Putamen (tissue), 1 donor: ENCODE results near the gene ATXN1L.
"Not testable (repeated sequence)": the region's sequence is repeated elsewhere in the genome, so short reads cannot be mapped to it uniquely, and the experiment has no call there.

ENCODE experiments used
- DNase-seq: peaks from one replicate; pipeline ENCODE4 v3.0.0-alpha.2; 2016; ENCODE audit warnings: low spot score

ATXN1L gene

DNA sequence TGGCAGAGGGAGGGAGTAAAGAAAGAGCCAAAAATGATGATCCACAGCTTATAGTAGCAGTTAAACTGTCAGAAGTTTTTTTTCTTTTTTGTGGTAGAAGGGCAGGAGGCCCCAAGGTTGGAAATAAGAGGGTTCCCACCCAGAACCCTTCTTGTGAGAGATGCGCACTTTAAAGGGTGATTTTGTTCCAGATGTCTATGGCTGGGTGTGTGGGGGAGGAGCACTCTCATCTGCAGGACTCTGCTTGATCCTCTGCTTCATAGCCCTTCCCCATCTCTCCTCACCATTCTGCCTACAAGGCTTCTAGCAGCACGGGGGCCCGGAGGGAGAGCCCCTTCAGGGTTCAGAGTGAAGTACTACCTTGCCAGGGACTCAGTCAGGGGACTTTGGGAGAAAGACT is 6.4 kb downstream of the ATXN1L start:
- DNase-seq: no peak

DNA sequence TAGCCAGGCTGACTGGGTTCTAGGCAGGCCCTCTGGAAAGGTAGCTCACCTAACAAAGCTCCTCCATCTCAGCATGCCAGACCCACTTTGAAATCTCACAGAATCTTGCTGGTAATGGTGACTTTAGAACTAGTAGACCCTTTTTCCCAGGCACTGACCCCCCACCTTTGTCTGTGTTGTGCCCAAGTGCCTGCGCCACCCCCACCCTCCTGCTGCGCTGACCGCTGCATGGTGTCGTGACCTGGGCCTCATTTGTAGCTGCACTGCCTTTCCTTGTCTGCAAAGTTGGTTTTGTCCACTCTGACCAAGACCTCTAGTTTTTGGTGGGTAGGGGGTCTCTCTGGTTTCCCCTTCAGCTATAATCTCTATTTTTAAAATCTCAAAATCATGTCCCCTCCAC is 6.8 kb downstream of the ATXN1L start:
- DNase-seq: no peak

DNA sequence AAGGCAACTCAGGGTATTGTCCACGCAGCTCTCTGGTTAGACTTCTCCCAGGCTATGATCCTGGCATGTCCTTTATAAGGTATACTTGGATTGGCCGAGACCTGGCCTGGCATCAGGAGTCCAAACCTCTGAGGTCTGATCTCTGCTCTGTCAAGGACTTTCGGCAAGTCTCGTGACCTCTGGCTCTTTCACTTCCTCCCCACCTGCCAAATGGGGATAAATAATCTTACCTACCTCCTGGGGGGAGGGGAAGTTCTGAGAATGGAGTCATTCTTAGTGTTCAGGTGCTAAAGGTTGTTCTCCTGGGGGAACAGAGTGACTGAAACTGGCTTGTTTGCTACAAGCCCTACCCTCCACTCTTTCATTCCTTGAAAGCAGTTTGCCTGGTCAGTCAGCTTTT is 7.6 kb downstream of the ATXN1L start:
- DNase-seq: no peak

DNA sequence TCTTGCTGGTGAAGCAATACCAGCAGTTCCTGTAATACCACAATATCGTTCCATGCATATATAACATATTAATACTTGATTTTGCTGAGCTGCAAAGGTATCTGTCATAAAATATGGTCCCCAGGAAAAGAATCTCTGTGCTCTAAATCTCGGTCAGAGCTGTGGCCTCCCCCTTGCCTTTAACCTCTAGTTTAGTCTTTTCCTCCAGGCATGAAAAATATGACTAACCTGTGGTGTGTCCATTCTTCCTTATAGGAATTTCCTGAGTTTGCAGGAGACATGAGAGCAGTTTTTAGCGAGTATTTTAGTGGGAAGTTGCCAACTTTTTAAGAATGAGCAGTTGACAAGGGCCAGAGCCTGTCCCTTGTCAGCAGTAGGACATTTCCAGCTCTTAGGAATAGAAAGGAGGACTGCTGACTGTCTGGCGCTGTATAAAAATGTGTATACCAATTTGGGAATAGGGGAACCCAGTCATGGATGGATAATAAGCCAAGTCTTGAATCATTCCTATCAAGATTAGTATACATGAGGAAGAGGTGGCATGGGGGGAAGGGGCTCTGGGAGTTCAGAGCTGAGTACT is 8.7 kb downstream of the ATXN1L start:
- DNase-seq: no peak

DNA sequence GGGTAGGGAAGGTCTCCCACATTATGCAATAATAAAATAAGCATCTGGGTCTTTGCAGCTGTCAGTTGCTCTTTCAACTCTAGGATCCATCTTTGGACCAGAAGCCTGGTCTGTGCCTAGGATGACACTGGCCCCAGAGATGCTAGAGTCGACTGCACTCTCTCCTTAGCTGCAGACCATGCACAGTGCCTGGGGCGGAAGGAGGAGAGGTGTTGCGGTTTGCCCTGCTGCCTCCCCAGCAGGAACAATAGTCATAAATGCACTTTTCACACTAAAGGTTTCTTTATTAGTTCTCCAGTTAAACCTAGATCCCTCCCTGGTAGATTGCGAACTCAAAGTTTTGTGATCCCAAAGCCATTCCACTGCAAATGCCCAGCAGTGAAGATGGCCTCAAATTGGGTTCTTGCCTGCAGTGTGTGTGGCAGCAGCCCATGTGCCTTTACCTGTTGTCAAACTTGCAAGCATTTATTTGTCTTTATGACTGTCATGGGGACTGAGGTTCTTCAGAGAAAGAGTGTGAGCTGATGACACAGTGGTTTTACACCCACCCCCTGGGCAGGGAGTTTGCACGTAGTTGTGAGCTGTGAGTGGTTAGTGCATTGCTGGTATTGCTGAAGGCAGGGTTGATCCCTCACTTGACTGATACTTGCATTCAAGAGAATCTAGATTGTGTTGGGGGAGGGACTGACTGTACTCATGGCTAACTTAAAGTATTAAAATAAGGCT is 10.3 kb downstream of the ATXN1L start:
- no peak for DNase-seq

DNA sequence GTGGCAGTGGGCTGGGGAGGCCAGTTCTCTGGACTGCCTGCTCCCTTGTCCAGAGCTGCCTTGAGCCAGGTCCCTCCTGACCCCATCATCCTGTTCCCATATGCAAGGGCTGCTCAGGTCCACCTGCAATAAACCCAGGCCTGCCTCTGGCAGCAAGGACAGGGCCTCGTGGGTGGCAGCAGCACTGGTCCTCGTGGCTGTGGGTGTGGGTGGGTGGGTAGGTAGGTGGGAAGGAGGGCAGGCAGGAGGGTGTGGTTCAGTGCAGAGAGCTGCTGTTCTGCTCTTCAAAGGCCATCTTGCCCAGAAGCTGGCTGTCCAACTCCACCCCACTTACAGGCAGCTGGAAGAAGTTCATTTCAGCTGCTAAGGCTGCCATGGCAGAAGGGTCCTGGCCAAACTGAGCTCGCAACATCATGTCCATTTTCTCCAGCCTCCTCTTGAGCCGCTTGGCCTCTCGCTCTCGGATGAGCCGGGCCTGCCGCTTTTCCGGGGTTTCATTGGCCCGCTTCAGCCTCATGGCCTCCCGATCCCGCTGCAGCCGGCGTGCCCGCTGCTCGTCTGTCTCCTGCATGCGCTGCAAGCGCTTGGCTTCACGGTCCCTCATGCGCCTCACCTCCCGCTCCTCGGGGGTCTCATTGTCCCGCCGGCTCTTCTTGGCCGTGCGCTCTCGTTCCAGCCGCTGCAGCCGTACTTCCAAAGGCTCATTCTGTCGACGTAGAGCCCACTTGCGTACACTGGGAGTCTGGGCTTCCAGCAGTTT is 14.2 kb downstream of the ATXN1L start:
- DNase-seq: no peak

DNA sequence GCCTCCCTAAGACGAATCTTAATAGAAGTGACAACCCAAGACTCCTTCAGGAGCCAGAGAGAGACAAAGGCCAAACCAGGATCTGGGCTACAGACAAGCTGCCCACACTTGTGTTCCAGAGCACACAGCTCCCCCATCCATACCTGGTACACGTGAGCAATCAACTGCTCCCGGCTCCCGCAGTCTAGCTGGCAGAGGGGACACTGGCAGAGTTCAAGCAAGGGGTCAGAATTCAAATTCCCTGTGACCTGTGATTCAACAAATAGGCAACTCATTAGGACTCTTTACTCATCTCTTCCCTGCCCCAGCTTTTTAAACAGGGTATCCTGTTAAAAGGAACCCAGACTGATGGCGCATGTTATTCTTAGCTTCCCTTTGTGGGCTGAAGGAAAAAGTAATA is 18.2 kb downstream of the ATXN1L start:
- no peak for DNase-seq

DNA sequence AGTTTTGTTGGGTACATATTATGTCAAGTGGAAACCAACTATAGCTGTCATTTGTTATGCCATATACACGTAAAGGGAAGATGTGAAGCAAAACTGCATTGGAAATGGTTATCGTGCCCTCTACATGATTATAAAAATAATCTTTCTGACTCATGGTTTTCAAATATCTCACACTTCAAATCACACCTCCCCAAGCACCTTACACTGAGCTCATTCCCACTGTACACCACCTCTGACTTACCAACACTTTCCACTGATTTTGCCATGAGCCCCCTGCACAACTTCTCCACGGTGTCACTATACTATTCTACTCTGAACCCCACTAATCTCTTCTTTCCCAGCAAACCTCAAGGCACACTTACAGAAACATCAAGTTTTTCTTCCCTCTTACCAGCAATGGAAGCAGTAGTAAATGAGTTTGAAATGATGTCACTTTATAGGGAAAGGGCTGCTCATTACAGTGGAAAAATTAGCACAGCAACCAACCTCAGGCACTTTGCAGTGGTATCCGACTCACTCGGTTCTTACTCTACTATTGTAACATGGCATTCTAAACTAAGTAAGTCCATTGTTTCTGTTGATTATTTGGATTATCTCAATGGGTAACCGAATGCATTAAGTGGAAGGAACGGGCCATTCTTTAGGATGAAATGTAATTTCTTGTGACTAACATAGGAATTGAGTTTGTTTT is 19.5 kb downstream of the ATXN1L start:
- no peak for DNase-seq

DNA sequence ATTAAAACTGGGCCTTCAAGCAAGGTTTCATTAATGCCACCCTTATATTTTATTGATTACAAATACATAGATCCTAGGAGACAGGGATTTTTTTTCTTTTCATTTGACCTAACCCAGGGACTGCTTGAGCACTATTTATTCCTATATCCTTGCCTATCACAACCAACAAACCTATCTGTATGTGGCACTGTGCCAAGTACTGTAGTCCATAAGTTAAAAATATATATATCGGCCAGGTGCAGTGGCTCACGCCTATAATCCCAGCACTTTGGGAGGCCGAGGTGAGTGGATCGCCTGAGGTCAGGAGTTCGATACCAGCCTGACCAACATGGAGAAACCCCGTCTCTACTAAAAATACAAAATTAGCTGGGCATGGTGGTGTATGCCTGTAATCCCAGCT is 21.4 kb downstream of the ATXN1L start:
- DNase-seq: not testable (repeated sequence)

DNA sequence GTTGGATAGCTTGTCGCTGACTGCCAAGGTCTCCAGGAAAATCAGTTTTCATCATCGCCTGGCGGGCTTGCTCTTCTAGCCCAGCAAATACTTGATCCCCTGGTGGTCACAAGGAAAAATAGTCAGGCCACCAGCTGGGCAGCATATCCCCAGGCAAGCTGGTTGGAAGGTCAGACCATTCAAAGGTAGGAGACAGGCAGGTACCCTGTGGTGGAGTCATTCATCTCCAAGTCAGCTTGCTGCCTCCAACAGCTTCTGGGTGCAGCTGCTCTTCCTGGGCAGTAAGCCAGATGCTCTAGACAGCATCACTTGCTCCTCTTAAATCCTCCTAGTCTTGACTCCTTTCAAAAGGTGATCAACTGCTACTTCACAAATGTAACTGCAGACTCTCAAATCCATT is 22.2 kb downstream of the ATXN1L start:
- no peak for DNase-seq

DNA sequence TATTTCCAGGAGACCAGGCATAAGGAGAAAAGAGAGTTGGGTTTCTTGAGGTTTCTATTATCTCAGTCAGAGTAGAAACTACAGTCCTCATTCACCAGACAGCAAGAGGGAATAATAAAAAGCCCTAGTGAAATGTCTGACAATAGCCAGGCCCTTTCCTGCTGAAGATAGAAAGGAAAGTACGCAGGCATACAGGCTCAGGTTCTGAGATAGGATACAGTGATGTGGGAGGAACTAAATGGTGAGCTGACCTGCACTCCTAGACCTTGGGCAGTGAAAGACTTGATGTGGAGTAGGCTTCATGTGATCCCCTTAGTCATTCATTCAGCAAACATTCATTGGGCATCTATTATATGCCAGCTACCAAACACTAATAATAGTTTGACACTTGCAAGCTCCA is 23.3 kb downstream of the ATXN1L start:
- DNase-seq: no peak

DNA sequence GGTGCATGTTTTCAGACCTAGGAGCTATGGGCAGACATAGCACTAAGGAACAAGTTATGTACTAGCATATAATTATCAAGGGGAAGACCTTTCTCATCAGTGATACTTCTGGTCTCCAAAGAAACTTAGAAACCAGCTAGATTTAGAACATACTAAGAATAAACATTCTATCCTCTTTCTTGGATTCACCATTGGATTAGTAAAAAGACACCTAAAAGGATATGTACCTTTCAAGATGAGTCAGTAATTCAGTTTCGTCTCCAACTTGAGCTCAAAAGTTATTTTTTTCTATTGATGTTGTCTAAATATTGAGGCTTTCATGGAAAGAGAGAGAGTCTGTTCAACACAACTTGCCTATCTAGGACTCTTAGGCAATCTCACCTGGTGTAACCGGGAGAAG is 25.0 kb downstream of the ATXN1L start:
- no peak for DNase-seq

DNA sequence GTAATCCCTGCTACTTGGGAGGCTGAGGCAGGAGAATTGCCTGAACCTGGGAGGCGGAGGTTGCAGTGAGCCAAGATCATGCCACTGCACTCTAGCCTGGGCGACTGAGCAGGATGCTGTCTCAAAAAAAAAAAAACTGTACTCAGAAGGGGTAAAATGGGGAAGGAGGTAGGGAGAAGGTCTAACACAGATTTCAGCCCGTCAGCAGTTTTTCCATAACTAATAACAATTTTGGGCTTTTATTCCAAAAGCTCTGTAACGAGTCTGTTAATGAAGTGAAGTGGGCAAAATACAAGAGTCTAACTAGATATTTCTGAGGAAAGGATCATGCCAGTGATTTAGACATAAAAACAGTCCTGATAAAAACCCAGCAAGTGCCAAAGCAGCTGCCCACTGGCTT is 27.4 kb downstream of the ATXN1L start:
- DNase-seq: no peak

DNA sequence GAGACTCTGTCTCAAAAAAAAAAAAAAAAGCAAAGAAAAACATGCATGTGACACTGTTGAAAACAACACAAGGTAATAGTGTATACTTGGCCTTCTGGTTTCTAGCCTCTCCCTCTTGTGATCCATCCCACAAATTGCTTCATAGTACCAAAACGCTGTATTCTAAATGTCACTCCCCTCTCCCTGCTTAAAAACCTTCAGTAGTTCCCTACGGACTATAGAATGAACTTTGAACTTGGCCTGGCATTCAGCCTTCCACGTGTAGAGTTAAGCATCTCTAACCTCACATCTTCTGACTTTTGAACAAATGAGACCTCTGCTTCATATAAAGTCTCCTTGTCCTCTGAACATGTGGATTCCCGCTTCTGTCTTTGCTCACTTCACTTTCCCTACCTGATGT is 33.1 kb downstream of the ATXN1L start:
- DNase-seq: no peak

DNA sequence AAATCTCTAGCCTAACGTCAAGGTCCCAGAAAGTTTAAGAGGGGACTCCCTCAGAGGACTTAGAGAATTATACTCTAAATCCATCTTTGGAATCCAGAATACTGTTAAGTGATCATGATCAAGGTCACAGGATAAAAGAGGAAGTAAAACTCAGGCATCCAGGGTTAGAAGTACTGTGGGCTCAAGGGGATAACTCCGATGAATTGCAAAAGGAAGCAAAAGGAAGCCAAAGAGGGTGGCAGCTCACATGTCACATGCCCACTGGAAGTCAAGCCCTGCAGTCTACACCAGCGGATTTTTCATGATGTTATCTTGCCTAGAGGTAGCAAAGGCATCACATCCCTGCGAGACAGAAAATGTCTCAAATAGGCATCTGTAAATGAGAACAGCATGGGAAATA is 34.4 kb downstream of the ATXN1L start:
- DNase-seq: no peak

DNA sequence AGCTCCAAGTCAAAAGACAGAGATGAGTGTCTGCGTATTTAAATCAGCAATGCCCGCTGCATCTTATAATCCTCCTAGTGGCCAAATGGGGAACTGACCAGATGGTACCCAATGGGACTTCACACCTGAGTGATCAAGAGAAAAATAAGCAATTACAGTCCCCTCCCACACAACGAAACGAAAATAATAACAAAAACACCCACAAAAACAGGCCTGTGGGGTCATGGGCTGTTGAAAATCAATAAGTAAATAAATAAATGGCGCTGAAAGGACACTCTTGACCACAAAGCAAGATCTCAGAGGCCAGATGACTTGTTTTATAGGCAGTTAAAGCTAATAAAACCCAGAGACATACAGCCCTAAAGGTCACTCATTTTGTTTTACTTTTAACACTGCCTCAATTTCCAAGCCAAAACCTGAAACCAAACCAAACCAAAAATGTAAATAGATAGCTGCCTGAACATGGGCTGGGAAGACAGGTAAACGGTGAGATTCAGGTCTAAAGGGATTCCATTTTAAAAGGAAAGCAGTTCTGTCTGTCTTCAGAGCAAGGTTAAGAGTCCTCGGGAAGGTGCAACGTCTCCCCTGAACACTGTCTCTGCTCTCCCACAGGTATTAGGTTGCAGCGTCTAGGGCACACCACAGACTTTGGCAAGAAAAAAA is 36.9 kb downstream of the ATXN1L start:
- DNase-seq: peak; percentile 57

DNA sequence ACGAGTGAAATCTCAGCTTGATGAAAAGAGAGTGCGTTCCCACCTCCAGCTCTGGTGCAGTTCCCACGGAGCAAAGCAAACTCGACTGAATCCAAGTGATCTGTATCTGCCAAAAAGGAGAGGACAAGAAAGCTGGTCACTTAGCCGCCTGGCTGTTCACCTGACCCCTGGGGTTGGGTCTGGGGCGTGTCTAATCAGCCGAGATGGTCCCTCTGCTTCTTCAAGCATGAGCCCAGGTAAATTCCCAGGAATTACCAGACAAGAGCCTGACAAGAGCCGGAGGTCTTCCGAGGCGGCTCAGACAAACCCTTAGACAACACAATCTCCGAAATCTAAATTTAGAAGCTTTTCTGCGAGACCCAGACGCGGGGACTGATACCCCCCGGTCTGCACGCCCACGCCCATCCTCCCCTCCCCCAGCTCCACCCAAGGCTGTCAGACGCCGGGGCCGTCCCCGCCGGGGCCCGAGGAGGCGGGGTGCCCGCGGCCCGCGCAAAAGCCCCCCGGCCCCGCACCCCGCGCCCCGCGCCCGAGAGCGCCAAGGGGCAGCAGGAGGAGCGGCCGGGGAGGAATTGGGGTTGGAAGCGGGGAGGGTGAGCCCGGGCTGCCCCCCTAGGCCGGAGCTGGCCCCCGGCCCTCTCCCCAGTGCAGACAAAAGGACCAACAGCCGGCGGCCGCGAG is 37.5 kb downstream of the ATXN1L start:
- peak; percentile 52 for DNase-seq

DNA sequence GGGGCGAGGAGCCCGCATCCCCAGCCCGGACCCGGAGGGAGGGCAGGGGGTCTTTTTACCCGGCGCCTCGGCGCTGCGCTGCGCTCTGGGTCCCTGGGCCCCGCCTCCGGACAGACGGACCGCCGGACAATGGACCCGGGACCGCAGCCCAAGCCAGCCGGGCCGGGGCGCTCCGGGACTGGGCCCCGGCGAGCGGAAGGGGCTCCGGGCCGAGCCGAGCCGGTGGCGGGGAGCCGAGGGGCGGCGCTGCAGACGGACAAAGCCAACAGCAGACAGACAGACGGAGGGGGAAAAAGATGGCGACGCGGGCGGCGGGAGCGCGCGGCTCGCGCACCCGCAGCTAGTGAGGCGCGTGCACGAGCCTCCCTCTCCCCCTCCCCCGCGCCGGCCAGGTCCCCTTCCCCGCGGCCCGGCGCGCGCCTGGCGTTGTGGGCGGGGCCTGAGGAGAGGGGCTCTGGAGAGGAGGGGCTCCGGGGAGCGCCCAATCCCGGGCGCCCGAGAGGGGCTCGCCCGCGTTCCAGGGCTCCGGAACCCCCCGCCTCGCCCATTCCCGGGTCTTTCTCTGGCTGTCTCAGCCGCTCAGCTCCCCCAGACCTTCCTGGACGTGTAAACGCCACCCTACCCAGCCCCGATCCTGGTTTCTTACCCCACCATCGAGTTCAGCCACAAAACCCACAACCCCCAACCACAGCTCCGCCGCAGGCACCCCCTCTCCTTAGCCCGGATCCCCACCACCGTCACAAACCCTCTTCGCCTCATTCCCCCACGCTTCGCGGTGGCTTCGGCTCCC is 38.3 kb downstream of the ATXN1L start, which contains the start of gene ZNF821:
TSS of gene ZNF821 (minus strand) at position 334 of the 790 bp plus-strand sequence. CDS start 4,236 bp downstream, outside the sequence.
- DNase-seq: peak; percentile 76

DNA sequence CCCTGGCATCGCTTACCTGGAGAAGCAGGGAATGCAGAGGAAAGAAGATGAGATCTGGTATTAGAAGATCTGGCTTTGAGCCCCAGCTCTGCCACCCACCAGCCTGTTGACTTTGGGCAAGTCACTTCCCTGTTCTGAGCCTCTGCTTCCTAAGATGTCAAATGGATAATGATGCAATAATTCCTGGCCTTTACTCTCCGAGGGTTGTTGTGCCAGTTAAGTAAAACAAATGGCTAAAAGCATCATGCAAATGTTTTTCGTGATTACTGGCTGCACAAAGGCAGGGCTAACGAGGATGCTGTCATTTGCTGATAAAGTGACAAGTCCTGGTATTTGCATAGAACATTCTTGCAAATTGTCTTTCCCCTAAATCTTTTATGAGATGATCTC is 39.5 kb downstream of the ATXN1L start:
- no peak for DNase-seq

DNA sequence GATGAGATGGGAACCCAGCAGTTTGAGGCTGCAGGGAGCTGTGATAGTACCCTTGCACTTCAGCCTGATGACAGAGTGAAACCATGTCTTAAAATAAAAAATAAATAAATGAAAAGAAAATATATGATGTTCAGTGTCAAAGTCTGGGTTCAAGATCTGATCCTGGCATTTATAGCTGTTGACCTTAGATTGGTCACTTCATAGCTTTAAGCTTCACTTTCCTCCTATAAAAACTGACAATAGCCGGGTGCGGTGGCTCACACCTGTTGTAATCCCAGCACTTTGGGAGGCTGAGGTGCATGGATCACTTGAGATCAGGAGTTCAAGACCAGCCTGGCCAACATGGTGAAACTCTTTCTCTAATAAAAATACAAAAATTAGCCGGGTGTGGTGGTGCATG is 43.4 kb downstream of the ATXN1L start:
- no peak for DNase-seq

DNA sequence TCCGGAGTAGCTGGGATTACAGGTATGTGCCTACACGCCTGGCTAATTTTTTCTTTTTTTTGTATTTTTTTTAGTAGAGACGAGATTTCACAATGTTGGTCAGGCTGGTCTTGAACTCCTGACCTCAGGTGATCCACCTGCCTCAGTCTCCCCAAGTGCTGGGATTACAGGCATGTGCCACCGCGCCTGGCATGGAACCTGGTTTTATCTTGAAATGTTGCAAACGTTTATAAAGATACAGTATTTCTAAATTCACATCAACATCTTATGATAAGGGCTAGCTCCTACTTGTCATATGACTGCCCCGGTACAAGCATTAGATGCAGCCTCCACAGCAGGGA is 48.1 kb downstream of the ATXN1L start:
- DNase-seq: no peak
